ENCODE data around the gene C16orf92. TPM values are rescaled to one million over a fixed set of nuclear protein-coding genes. Genes with fewer than 3 reads are reported as not detected.

Gene C16orf92
- not detected for total RNA-seq

- Histone ChIP-seq H3K36me3 (no peaks in the 10 kb centered on the region), H3K9me3 (no peaks in the 10 kb centered on the region), H3K27me3 (peaks cover 0 to 28% of the 10 kb centered on the region in 2 donors), H3K4me1 (peaks cover 0 to 9% (median 8%) of the 10 kb centered on the region in 4 donors), H3K4me3 (no peak within 1 kb of the TSS), H3K27ac (no peak within 1 kb of the TSS)
- DNase-seq (ENCODE audit: low spot score in 2 of 2) = no peak
- TF ChIP-seq CTCF (IDR thresholded peaks at IDR 0.05) (no peak), POLR2A (IDR thresholded peaks at IDR 0.05) (no peak)
- WGBS, 2 donors = 89 to 92% methylated on average over 6 of the region's 6 CpGs
These were observed at the start of gene C16orf92 for GRCh38 chr16:30022887-30023286. C16orf92 (plus strand) TSS chr16:30023198; CDS start chr16:30023341, 143 bp downstream.

- peak within 1 kb of the TSS; percentile 70 to 97 (median 78) for H3K4me3 ChIP-seq
- no peaks in the 10 kb centered on the region for H3K27me3 ChIP-seq
- peak within 1 kb of the TSS; percentile 78 to 95 (median 90) for H3K27ac ChIP-seq
- H3K36me3 ChIP-seq = peaks cover 0 to 44% (median 8%) of the 10 kb centered on the region in 3 donors
- DNase-seq (ENCODE audit: low spot score in 2 of 2) = peak; percentile 91 to 94
- H3K4me1 ChIP-seq = peaks cover 0 to 50% (median 21%) of the 10 kb centered on the region in 4 donors
- TF ChIP-seq CTCF (IDR thresholded peaks at IDR 0.05) (peak in 2 of 5 experiments; percentile 21 to 34), POLR2A (IDR thresholded peaks at IDR 0.05) (peak; percentile 57 to 87), EP300 (IDR thresholded peaks at IDR 0.05) (peak; percentile 90 to 92)
- H3K9me3 ChIP-seq = no peaks in the 10 kb centered on the region
- 1 to 3% methylated on average over 51 to 64 of the region's 75 CpGs for WGBS, 2 donors
These were observed 49.4 kb upstream of the C16orf92 start, which contains the start of gene TAOK2 for GRCh38 chr16:29973384-29974246. TAOK2 (plus strand) TSS chr16:29973868; CDS start chr16:29977773, 3,905 bp downstream.

DNA sequence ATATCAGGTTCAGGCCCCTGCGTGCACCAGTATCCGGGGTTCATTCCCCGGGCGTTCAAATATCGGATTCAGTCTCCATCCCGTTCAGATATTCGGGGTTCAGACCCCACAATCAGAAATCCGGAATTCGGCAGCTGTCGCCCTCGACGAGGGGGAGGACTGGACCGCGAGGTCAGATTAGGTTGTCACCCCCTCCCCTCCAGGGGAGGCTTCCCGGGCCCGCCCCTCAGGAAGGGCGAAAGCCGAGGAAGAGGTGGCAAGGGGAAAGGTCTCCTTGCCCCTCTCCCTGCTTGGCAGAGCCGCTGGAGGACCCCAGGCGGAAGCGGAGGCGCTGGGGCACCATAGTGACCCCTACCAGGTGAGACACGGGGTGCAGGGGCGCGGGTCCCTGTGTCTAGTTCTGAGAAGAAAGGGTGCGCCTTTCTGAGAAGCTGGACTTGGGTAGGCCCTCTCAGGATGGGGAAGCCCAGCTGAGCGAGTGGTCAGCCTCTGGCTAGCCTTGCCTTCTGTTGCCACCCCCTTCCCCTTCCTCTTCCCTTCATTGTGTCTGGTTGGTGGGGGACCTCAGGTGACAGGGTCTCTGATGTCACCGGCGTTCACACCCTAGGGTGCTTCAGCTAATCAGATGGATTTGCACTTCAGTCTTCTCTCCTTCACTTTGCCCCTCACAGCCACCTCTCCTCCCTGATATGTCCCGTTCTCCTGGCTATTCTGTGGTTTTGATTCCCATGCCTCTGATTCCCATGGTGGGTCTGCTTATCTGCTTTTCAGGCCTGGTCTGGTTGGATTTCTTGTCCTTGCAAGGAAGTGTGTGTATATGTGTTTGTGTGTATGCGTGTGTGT is 48.5 kb upstream of the C16orf92 start:
- Histone ChIP-seq H3K27me3 (no peaks in the 10 kb centered on the region), H3K27ac (peak overlapping the region; percentile 78 to 95 (median 90)), H3K36me3 (peaks cover 0 to 44% (median 13%) of the 10 kb centered on the region in 3 donors), H3K9me3 (no peaks in the 10 kb centered on the region), H3K4me3 (peak overlapping the region; percentile 70 to 97 (median 78)), H3K4me1 (peaks cover 0 to 50% (median 21%) of the 10 kb centered on the region in 4 donors)
- no peak for DNase-seq (ENCODE audit: low spot score in 2 of 2)
- TF ChIP-seq EP300 (IDR thresholded peaks at IDR 0.05) (no peak), POLR2A (IDR thresholded peaks at IDR 0.05) (no peak), CTCF (IDR thresholded peaks at IDR 0.05) (no peak)
- WGBS, 2 donors = 3 to 4% methylated on average over 23 to 24 of the region's 31 CpGs

DNA sequence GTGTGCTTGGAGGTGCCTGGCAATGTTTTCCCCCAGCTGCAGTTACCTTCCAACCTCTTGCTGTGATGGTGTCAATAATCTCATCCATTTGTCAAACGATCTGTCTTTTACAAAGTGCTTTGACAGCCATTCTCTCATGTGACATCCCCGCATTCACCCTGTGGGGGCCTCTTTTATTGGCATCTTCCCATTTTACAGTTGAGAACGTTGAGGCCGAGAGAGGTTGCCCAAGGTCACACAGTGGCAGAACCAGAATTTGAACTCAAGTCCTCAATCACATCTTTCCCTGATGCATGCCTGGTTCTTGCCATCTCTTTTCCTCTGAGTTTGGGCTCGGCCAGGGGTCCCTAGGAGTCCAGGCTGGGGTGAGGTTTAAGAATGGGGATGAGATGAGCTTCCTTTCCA is 47.9 kb upstream of the C16orf92 start:
- peaks cover 0 to 50% (median 21%) of the 10 kb centered on the region in 4 donors for H3K4me1 ChIP-seq
- TF ChIP-seq EP300 (IDR thresholded peaks at IDR 0.05) = no peak
- TF ChIP-seq POLR2A (IDR thresholded peaks at IDR 0.05) = no peak
- TF ChIP-seq CTCF (IDR thresholded peaks at IDR 0.05) = no peak
- 45 to 47% methylated on average over 5 of the region's 5 CpGs for WGBS, 2 donors
- H3K27me3 ChIP-seq = no peaks in the 10 kb centered on the region
- H3K9me3 ChIP-seq = no peaks in the 10 kb centered on the region
- DNase-seq (ENCODE audit: low spot score in 2 of 2) = no peak
- peak overlapping the region in 3 of 4 donors; percentile 53 to 95 (median 87) for H3K27ac ChIP-seq
- H3K36me3 ChIP-seq = peaks cover 0 to 44% (median 14%) of the 10 kb centered on the region in 3 donors
- H3K4me3 ChIP-seq = peak overlapping the region; percentile 70 to 97 (median 78)
